ENCODE results near the gene LRRC32.

GRCh38 chr11:76659672-76660532 lies 10.6 kb downstream of the LRRC32 start:
- TF ChIP-seq POLR2A (IDR thresholded peaks at IDR 0.05), result no peak
- no peak for TF ChIP-seq POLR2AphosphoS5 (IDR thresholded peaks at IDR 0.05)

Measured in stomach (tissue), 4 donors.